GM11168 (cell line): ENCODE results near the gene GALR1.
"Not testable (repeated sequence)": the region's sequence is repeated elsewhere in the genome, so short reads cannot be mapped to it uniquely, and the experiment has no call there.

Experiments
- in situ Hi-C: fragments of 300-500 bp; cut with MboI; formaldehyde crosslinking; loops from one replicate; pipeline ENCODE4 v1.12.0; 2022; ENCODE audit warnings: low sequenced_read_pairs; ENCODE audit not compliant: unreplicated experiment

Gene GALR1

GRCh38 chr18:77248873-77249568 lies 627 bp upstream of the GALR1 start:
- in situ Hi-C loops, result no loop called here

GRCh38 chr18:77250501-77250925 lies 865 bp downstream of the GALR1 start:
- in situ Hi-C loops, result no loop called here

GRCh38 chr18:77250926-77251729 lies 1.5 kb downstream of the GALR1 start:
- in situ Hi-C loops, result no loop called here

- in situ Hi-C loops, result no loop called here
These were observed 2.0 kb downstream of the GALR1 start for GRCh38 chr18:77251730-77252050.

- in situ Hi-C loops, result no loop called here
These were observed 5.2 kb downstream of the GALR1 start for GRCh38 chr18:77254711-77255405.

GRCh38 chr18:77255426-77256105 lies 5.9 kb downstream of the GALR1 start:
- in situ Hi-C loops, result no loop called here

GRCh38 chr18:77262643-77263465 lies 13.2 kb downstream of the GALR1 start:
- in situ Hi-C loops, result no loop called here

- in situ Hi-C loops, result no loop called here
These were observed 13.8 kb downstream of the GALR1 start for GRCh38 chr18:77263466-77263763.

- in situ Hi-C loops, result no loop called here
These were observed 18.3 kb downstream of the GALR1 start for GRCh38 chr18:77267969-77268368.

GRCh38 chr18:77268456-77268855 lies 18.8 kb downstream of the GALR1 start:
- in situ Hi-C loops, result no loop called here

- in situ Hi-C loops, result no loop called here
These were observed 22.2 kb downstream of the GALR1 start for GRCh38 chr18:77271576-77272481.

- in situ Hi-C loops, result not testable (repeated sequence)
These were observed 41.2 kb downstream of the GALR1 start for GRCh38 chr18:77290841-77291240.

- in situ Hi-C loops, result no loop called here
These were observed 48.5 kb downstream of the GALR1 start for GRCh38 chr18:77298172-77298571.

- in situ Hi-C loops, result no loop called here
These were observed 50.1 kb downstream of the GALR1 start for GRCh38 chr18:77299706-77300105.

- in situ Hi-C loops, result no loop called here
These were observed 50.9 kb downstream of the GALR1 start for GRCh38 chr18:77300579-77300978.

GRCh38 chr18:77304268-77304667 lies 54.6 kb downstream of the GALR1 start:
- in situ Hi-C loops, result no loop called here

- in situ Hi-C loops, result no loop called here
These were observed 56.0 kb downstream of the GALR1 start for GRCh38 chr18:77305676-77306075.

GRCh38 chr18:77308216-77308615 lies 58.6 kb downstream of the GALR1 start:
- in situ Hi-C loops, result no loop called here

GRCh38 chr18:77314511-77314910 lies 64.9 kb downstream of the GALR1 start:
- in situ Hi-C loops, result no loop called here
